Raji (cell line): ENCODE measurements around the gene GATB.

Source experiments
- POLR2A ChIP-seq: IDR thresholded peaks from 2 replicates; pipeline ENCODE4 v1.6.1; 2011; ENCODE audit warnings: low read depth, low read length, control low read depth; ENCODE audit not compliant: insufficient read depth

GATB gene

DNA sequence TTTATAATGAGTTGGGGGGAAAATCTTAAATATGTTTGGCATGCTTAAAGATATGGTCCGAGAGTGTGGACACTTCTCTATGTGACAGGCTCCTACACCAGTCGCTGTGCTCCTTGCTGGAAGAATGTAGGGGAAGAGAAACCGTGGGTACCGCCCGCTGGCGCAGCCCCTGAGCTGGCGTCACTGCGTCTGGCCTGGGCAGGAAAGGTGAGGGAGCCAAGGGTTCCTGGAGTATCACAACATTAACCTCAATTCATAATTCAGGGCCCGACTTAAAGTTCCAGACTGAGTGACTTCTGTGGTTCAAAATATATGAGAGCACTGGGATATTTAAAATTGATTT lies 95.1 kb downstream of the GATB start:
- TF ChIP-seq POLR2A, result no peak

GRCh38 chr4:151665022-151665784 lies 95.6 kb downstream of the GATB start:
- TF ChIP-seq POLR2A, result no peak

DNA sequence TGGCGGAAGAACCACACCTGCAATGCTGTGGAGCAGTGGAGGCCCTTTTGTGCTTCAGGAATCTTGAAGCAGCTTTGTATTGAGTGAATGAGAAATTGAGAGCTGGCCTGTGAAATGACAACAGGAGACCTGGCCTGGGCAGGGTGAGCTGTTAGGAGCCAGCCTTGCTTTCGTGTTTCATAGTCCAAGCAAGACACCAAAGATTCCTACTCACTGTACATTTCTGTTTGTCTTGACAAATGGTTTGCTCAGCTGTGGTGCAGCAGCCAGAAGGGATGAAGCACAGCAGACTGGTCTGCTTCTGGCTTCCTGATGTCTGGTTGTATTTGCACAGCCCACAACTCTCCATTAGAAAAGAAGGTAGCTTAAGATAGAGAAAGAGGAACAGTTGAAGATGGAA lies 96.5 kb downstream of the GATB start:
- no peak for TF ChIP-seq POLR2A

DNA sequence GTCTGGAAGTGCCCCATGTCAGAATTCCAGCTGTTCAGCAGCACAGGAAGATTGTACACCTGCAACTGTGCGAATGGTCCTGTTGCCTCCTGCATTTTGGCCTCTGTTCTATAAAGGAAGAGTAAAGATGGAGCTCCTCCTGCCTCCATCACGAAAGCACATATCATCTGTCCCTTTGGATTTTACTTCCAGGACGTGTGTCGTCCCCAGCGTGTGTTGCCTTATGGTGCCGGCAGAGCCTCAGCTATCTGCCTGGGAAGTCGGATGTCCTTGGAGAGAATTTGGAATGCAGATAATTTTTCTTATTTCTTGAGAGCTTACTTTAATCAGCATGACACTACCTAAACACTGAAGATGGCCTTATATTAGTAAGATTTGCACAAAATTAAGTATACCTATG lies 97.7 kb downstream of the GATB start:
- TF ChIP-seq POLR2A, result no peak

GRCh38 chr4:151661873-151662272 lies 98.9 kb downstream of the GATB start:
- TF ChIP-seq POLR2A, result no peak

DNA sequence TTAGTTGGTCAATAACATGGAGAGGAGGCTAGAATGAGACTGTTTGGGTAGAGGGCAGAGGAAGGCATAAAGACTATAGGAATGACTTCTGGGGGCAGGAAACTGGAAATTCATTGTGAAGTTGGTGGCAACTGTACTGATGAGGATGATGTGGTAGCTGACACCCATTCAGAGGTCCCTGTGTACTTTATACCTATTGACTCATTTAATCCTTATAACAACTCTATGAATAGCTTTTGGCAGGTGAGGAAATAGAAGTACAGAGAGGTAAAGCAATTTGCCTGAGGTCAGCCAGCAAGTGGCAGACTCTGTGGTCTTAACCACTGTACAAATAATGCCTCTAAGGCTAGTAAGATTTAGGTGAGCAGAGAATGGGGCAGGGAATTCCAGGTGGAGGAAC lies 100.1 kb downstream of the GATB start:
- no peak for TF ChIP-seq POLR2A

DNA sequence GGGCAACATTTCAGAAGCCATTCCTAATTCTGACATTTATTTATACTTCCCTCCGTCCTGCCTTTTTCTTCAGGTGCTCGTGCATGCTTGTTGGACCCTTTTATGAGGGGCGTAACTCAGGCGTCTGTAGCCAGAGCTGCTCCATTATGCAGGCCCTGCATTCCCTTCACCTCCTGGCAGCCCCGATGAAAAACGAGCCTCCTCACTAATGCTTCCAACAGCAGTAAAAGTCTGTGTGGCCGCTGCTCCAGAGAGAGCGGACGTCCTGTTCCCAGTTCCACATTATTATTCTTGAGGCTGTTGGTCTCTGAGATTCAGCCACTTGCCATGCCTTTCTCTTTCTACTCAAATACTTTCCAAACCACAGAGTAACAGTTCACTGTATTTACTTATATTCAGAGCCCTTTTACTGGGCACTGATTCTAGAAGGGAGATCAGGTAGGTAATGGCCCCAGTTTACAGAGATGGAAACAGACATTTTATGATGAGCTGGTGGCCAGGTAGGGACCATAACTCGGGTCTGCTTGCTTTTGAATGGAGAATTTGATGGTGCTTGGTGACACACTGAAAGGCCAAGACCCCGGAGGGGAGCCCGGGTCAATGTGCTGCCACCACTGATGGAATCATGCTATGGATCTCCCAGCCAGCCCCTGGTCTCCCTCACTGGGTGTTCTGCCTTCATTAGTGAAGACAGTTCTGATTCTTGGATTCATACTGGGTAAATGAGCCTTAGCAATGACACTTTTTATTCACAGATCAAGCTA lies 101.0 kb downstream of the GATB start:
- TF ChIP-seq POLR2A, result no peak

GRCh38 chr4:151658959-151659600 lies 101.7 kb downstream of the GATB start:
- no peak for TF ChIP-seq POLR2A

DNA sequence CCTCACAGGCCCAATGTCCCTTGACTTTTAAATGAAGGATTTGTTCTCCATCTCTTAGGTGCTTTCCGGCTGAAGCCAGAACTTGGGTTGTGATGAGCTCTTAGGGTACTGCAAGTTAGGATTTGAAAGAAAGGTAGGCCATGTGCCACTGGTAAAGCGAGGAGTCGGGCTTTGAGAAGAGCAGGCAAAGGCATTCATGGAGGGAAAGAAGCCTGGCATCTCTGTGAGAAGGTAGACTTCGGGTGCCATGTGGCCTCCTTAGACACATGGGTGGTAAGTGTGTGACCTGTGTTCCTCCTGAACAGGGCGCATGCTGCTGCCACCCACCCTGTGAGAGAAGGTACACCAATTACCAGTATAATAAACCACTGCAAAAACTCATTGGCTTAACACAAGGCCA lies 102.9 kb downstream of the GATB start:
- no peak for TF ChIP-seq POLR2A

DNA sequence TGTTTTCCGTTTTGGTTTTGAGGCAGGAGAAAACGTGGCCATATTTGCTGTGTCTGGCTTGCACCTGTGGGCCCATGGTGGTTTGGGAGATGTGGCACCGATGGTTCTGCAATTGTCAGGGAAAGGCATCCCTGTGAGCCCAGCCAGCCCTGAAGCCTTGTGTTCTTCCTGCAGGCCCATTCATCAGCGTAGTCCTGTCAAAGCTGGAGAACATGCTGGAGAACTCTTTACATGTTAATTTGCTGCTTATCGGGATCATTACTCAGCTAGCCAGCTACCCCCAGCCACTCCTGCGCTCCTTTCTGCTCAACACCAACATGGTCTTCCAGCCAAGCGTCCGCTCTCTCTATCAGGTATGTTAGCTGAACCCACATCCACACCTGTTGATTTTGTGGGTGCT lies 104.7 kb downstream of the GATB start:
- no peak for TF ChIP-seq POLR2A

GRCh38 chr4:151653548-151653918 lies 107.3 kb downstream of the GATB start:
- TF ChIP-seq POLR2A, result no peak

GRCh38 chr4:151652841-151653547 lies 107.8 kb downstream of the GATB start:
- TF ChIP-seq POLR2A, result no peak

GRCh38 chr4:151651496-151651895 lies 109.3 kb downstream of the GATB start:
- no peak for TF ChIP-seq POLR2A

DNA sequence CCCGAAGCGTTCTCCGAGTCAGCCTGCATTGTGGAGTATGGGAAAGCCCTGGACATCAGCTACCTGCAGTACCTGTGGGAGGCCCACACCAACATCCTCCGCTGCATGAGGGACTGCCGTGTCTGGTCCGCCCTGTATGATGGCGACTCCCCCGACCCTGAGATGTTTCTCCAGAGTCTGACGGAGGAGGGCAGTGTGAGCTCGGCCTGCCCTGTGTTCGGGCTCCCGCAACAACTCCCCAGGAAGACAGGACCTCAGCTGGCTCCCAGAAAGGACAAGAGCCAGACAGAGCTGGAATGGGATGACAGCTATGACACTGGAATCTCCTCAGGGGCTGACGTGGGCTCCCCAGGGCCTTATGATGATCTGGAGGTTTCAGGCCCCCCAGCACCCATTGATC lies 111.3 kb downstream of the GATB start:
- no peak for TF ChIP-seq POLR2A

DNA sequence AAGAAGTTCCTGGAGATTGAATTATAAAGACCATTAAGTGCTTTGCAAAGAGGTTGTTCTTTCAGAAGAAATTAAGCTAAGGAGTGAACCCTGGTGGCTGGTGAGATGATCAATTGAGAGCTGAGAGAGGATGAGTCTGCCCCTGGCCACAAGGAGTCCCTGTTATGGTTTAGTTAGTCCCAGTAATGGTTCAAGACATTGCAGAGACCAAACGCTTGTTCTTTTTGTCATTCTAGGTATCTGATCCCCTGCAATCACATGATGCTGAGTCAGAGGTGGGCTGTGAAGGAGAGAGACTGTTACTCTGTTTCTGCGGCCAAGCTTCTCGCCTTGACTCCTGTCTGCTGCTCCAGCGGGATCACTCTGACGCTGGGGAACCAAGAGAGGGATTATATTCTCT lies 114.5 kb downstream of the GATB start:
- TF ChIP-seq POLR2A, result no peak
